Fibroblast of lung (primary cell): ENCODE results near the gene NUDT3. TPM values are rescaled to one million over a fixed set of nuclear protein-coding genes. Genes with fewer than 3 reads are reported as not detected.

Source experiments
- DNase-seq, 2 donors: peaks; one replicate each; pipeline versions ENCODE4 v3.0.0 to v3.0.0-alpha.2; 2010; ENCODE audit warnings: low read depth in 2 of 2
- H2AFZ ChIP-seq: 2 replicates; pipeline ENCODE4 v1.5.1; 2012; ENCODE audit warnings: low read length, control low read depth, inconsistent platforms
- H3K27ac ChIP-seq: 2 replicates; pipeline ENCODE4 v1.5.1; 2011; ENCODE audit warnings: low read length, control low read depth; ENCODE audit not compliant: insufficient read depth
- H3K27me3 ChIP-seq: 2 replicates; pipeline ENCODE4 v1.5.1; 2011; ENCODE audit warnings: mild to moderate bottlenecking, low read length; ENCODE audit not compliant: control insufficient read depth, insufficient read depth
- H3K36me3 ChIP-seq: 2 replicates; pipeline ENCODE4 v1.5.1; 2011; ENCODE audit warnings: low read length; ENCODE audit not compliant: control insufficient read depth, insufficient read depth
- H3K4me1 ChIP-seq: 2 replicates; pipeline ENCODE4 v1.5.1; 2011; ENCODE audit warnings: low read length; ENCODE audit not compliant: control insufficient read depth, insufficient read depth; ENCODE audit errors: extremely low read depth
- H3K4me2 ChIP-seq: 2 replicates; pipeline ENCODE4 v1.5.1; 2011; ENCODE audit warnings: low read length, control low read depth; ENCODE audit not compliant: insufficient read depth; ENCODE audit errors: extremely low read depth
- H3K4me3 ChIP-seq, 4 experiments: fragments of 200-600 bp in 1 of 4; sonication (generic) in 1 of 4; replicated peaks in 1 of 4; 2 replicates each; pipeline ENCODE4 v1.5.1; 2011 to 2016; ENCODE audit warnings: low read length in 4 of 4, low read depth in 3 of 4, mild to moderate bottlenecking in 3 of 4, control low read depth in 2 of 4, inconsistent platforms in 1 of 4, mixed read lengths in 1 of 4; ENCODE audit not compliant: insufficient read depth in 1 of 4; ENCODE audit errors: control extremely low read depth in 1 of 4
- H3K79me2 ChIP-seq: 2 replicates; pipeline ENCODE4 v1.5.1; 2012; ENCODE audit warnings: mild to moderate bottlenecking, low read length, inconsistent platforms; ENCODE audit not compliant: control insufficient read depth, insufficient read depth
- H3K9ac ChIP-seq: 2 replicates; pipeline ENCODE4 v1.5.1; 2011; ENCODE audit warnings: mild to moderate bottlenecking, low read length, control low read depth; ENCODE audit not compliant: insufficient read depth
- H3K9me3 ChIP-seq: 2 replicates; pipeline ENCODE4 v1.5.1; 2012; ENCODE audit warnings: low read depth, low read length; ENCODE audit not compliant: control insufficient read depth, insufficient read depth
- H4K20me1 ChIP-seq: 2 replicates; pipeline ENCODE4 v1.5.1; 2011; ENCODE audit warnings: low read length; ENCODE audit not compliant: control insufficient read depth, insufficient read depth; ENCODE audit errors: extremely low read depth
- EZH2 ChIP-seq: IDR thresholded peaks from 2 replicates; pipeline ENCODE4 v1.5.1; 2012; ENCODE audit warnings: low read length, control low read depth, mild to moderate bottlenecking; ENCODE audit errors: missing control alignments
- polyA plus RNA-seq, 2 donors: library from polyadenylated mRNA; depleted of rRNA in 1 of 2; stranded (reverse) in 1 of 2; unstranded in 1 of 2; fragments of >200 nt; gene quantifications; 2 replicates each; pipeline ENCODE4 v1.2.1, GENCODE V29; 2011 to 2012; ENCODE audit warnings: missing spikeins in 1 of 2
- total RNA-seq: library from RNA; depleted of rRNA; stranded (reverse); fragments of >200 nt; gene quantifications from 2 replicates; pipeline ENCODE4 v1.2.1, GENCODE V29; 2014
- TF ChIP-seq, protein P1 (sequence below), 2 donors: IDR thresholded peaks in 1 of 2; conservative IDR thresholded peaks in 1 of 2; 1 replicate in 1 of 2; 2 replicates in 1 of 2; pipeline ENCODE4 v1.5.1; 2011 to 2012; ENCODE audit warnings: low read length in 2 of 2, control low read depth in 1 of 2, inconsistent platforms in 1 of 2, low read depth in 1 of 2, mild to moderate bottlenecking in 1 of 2

The NUDT3 gene
- total and polyA plus RNA-seq, 2 donors (not counting 1 experiment from before 2014, with no cell fraction given) = 16.0 to 27.4 TPM

DNA sequence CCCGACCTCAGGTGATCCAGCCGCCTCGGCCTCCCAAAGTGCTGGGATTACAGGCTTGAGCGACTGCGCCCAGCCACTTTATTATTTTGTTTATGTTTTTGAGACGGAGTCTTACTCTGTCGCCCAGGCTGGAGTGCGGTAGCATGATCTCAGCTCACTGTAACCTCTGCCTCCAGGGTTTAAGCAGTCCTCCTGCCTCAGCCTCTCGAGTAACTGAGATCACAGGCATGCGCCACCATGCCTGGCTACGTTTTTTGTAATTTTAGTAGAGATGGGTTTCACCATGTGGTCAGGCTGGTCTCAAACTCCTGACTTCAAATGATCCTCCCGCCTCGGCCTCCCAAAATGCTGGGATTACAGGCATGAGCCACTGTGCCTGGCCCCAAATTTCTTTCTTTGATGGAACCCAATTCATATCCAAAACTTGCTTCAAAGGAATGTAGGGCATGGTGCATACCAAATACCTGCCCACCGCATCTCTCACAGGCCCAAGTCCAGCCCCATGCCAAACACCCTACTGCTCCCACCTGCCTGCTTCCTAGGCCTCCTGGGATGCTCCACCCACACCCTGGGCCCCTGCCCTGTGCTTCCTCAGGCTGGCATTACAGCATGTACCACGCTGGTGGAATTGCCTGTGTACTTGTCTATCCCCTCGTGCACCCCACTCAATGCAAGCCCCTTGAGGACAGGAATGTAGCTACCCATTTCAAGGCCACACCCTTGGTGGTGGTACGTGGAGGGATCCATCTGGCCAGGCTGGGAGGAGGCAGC lies 160.7 kb downstream of the NUDT3 start:
- Histone ChIP-seq H3K27ac (no peak overlapping the region), H3K9ac (no peak overlapping the region), H3K4me3 (no peak overlapping the region), H3K36me3 (no peaks in the 10 kb centered on the region), H3K9me3 (no peaks in the 10 kb centered on the region), H2AFZ (no peak overlapping the region), H3K4me1 (peaks cover 4% of the 10 kb centered on the region), H3K27me3 (no peaks in the 10 kb centered on the region), H3K79me2 (no peaks in the 10 kb centered on the region), H4K20me1 (no peaks in the 10 kb centered on the region), H3K4me2 (no peak overlapping the region)
- no peak for DNase-seq
- TF ChIP-seq, protein P1, sequence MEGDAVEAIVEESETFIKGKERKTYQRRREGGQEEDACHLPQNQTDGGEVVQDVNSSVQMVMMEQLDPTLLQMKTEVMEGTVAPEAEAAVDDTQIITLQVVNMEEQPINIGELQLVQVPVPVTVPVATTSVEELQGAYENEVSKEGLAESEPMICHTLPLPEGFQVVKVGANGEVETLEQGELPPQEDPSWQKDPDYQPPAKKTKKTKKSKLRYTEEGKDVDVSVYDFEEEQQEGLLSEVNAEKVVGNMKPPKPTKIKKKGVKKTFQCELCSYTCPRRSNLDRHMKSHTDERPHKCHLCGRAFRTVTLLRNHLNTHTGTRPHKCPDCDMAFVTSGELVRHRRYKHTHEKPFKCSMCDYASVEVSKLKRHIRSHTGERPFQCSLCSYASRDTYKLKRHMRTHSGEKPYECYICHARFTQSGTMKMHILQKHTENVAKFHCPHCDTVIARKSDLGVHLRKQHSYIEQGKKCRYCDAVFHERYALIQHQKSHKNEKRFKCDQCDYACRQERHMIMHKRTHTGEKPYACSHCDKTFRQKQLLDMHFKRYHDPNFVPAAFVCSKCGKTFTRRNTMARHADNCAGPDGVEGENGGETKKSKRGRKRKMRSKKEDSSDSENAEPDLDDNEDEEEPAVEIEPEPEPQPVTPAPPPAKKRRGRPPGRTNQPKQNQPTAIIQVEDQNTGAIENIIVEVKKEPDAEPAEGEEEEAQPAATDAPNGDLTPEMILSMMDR (conservative IDR thresholded peaks at IDR 0.05 in 1 of 2, IDR thresholded peaks at IDR 0.05 in 1 of 2; ENCODE audit: low read depth in 1 of 2, low read length in 2 of 2) = no peak
- TF ChIP-seq EZH2 = no peak

DNA sequence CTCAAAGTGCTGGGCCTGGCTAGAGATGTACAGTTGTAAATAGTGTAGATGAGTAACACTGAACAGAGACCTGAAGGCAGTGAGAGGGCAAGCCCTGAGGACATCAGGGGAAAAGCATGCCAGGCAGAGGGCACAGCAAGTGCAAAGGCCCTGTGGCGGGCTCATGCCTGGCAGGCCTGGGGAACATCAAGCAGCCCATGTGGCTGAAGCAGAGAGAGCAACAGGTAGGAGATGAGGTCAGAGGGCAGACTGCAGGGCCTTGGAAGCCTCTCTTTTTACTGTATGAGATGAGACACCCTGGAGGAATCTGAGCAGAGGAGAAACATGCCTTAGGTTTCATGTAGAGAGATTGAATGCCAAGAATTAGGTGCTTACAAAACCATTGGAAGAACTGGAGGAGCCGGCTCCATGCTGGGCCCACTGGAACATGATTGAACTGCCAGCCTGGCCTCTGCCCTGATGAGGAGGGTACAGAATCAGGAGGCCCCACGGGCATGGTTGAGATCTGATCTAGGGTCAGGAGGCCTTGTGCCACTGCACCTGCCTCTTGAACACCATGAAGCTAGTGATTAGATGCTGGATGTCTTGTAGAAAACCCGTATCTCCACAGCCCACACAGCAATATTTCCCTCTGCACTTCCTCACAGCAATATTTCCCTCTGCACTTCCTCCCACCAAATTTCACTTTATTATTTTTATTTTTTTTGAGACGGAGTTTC lies 161.7 kb downstream of the NUDT3 start:
- Histone ChIP-seq H3K9me3 (no peaks in the 10 kb centered on the region), H3K79me2 (no peaks in the 10 kb centered on the region), H3K4me3 (no peak overlapping the region), H3K27me3 (no peaks in the 10 kb centered on the region), H4K20me1 (no peaks in the 10 kb centered on the region), H3K36me3 (no peaks in the 10 kb centered on the region), H3K4me1 (no peaks in the 10 kb centered on the region), H3K9ac (no peak overlapping the region), H2AFZ (no peak overlapping the region), H3K27ac (no peak overlapping the region), H3K4me2 (no peak overlapping the region)
- TF ChIP-seq, protein P1 (conservative IDR thresholded peaks at IDR 0.05 in 1 of 2, IDR thresholded peaks at IDR 0.05 in 1 of 2; ENCODE audit: low read depth in 1 of 2, low read length in 2 of 2) = no peak
- TF ChIP-seq EZH2 = no peak
- no peak for DNase-seq

GRCh38 chr6:34229877-34230276 lies 162.6 kb downstream of the NUDT3 start:
- Histone ChIP-seq H3K4me3 (no peak overlapping the region), H4K20me1 (no peaks in the 10 kb centered on the region), H3K4me1 (no peaks in the 10 kb centered on the region), H3K27ac (no peak overlapping the region), H3K4me2 (no peak overlapping the region), H3K9ac (no peak overlapping the region), H2AFZ (no peak overlapping the region), H3K79me2 (no peaks in the 10 kb centered on the region), H3K9me3 (no peaks in the 10 kb centered on the region), H3K27me3 (no peaks in the 10 kb centered on the region), H3K36me3 (no peaks in the 10 kb centered on the region)
- no peak for TF ChIP-seq EZH2
- TF ChIP-seq, protein P1 (conservative IDR thresholded peaks at IDR 0.05 in 1 of 2, IDR thresholded peaks at IDR 0.05 in 1 of 2; ENCODE audit: low read depth in 1 of 2, low read length in 2 of 2) = no peak
- no peak for DNase-seq
